Measurements from ENCODE around the gene DCDC1. TPM values are rescaled to one million over a fixed set of nuclear protein-coding genes. Genes with fewer than 3 reads are reported as not detected.

DCDC1 gene
- polyA plus RNA-seq, 2 of the 4 experiments (the other 2 are of a cell fraction): 2.8 to 9.5 TPM

DNA sequence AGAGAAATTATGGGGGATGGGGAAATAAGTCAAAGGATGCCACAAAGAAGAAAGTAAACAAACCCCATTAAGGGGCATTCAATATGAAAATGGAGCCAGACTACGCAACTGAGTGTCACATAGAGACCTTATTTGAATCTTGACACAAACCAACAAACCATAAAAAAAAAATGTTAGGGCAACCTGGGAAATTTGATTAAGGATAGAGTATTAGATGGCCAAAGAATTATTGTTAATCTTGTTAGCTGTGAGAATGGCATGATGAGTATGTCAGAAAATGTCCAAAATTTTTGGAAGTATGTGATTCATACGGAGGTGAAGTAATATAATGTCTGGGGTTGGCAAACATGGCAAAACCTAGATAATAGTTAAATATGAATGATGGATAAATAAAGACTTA, 461.3 kb downstream of the DCDC1 start (continued):
- TF ChIP-seq, protein P1, sequence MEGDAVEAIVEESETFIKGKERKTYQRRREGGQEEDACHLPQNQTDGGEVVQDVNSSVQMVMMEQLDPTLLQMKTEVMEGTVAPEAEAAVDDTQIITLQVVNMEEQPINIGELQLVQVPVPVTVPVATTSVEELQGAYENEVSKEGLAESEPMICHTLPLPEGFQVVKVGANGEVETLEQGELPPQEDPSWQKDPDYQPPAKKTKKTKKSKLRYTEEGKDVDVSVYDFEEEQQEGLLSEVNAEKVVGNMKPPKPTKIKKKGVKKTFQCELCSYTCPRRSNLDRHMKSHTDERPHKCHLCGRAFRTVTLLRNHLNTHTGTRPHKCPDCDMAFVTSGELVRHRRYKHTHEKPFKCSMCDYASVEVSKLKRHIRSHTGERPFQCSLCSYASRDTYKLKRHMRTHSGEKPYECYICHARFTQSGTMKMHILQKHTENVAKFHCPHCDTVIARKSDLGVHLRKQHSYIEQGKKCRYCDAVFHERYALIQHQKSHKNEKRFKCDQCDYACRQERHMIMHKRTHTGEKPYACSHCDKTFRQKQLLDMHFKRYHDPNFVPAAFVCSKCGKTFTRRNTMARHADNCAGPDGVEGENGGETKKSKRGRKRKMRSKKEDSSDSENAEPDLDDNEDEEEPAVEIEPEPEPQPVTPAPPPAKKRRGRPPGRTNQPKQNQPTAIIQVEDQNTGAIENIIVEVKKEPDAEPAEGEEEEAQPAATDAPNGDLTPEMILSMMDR (IDR thresholded peaks at IDR 0.05): no peak
- TF ChIP-seq SMC3 (IDR thresholded peaks at IDR 0.05) (no peak), RAD21 (conservative IDR thresholded peaks at IDR 0.05 in 1 of 2, IDR thresholded peaks at IDR 0.05 in 1 of 2) (no peak), EP300 (IDR thresholded peaks at IDR 0.05) (no peak)

DNA sequence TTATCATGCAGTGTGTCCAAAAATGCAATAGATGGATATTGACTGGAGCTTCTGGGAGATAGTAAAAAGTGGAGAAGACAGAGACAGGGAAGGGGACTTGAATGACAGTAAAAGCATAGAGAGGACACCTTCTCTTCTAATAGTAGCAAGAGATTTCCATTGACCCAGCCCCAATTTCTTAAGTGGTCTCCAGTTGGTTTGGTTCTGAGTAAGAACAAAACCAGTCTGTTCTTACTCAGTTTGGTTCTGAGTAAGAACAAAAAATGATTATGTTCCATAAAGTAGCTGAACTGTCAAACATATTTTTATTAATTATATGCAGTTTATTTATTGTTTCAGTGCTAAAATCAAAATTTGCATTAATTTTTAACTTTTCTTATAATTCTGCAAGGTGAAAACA, 466.6 kb downstream of the DCDC1 start:
- Histone ChIP-seq H3K4me3 (no peak overlapping the region), H3K4me1 (no peaks in the 10 kb centered on the region), H3K27ac (no peak overlapping the region), H3K9me3 (no peaks in the 10 kb centered on the region), H3K4me2 (no peak overlapping the region)
- DNase-seq (ENCODE audit: low read depth in 1 of 2, low spot score in 1 of 2): no peak
- TF ChIP-seq RARB (CRISPR knock-in tag; IDR thresholded peaks at IDR 0.05) (no peak), CBX2 (IDR thresholded peaks at IDR 0.05; ENCODE audit: borderline replicate concordance, low read depth) (no peak), KDM1A (IDR thresholded peaks at IDR 0.05; ENCODE audit: low read depth) (no peak), NFE2L2 (conservative IDR thresholded peaks at IDR 0.05; ENCODE audit: low read length) (no peak), ZNF302 (CRISPR knock-in tag; IDR thresholded peaks at IDR 0.05) (no peak), RFX5 (IDR thresholded peaks at IDR 0.05) (no peak)
- ChIA-PET CTCF (no interaction called here), POLR2A (no interaction called here)
- ATAC-seq: no peak
- FAIRE-seq: no peak

- DNase-seq (ENCODE audit: low read depth in 1 of 2, low spot score in 1 of 2) (no peak), FAIRE-seq (no peak), ATAC-seq (no peak)
- ChIA-PET POLR2A (no interaction called here), CTCF (no interaction called here)
- no peak for TF ChIP-seq HOXB5 (CRISPR knock-in tag; IDR thresholded peaks at IDR 0.05)
- TF ChIP-seq POLR2A (IDR thresholded peaks at IDR 0.05; ENCODE audit: low read length): no peak
- no peak for TF ChIP-seq NPAS2 (CRISPR knock-in tag; IDR thresholded peaks at IDR 0.05; ENCODE audit: borderline replicate concordance)
- no peak for TF ChIP-seq JUNB (IDR thresholded peaks at IDR 0.05)
- no peak for TF ChIP-seq CEBPB (IDR thresholded peaks at IDR 0.05)
- TF ChIP-seq MAFK (IDR thresholded peaks at IDR 0.05; ENCODE audit: partially characterized antibody): no peak
- no peak for TF ChIP-seq PHF8 (IDR thresholded peaks at IDR 0.05; ENCODE audit: borderline replicate concordance, low read depth)
- no peak for TF ChIP-seq ZFP36 (IDR thresholded peaks at IDR 0.05; ENCODE audit: borderline replicate concordance, partially characterized antibody)
- TF ChIP-seq, protein P2, sequence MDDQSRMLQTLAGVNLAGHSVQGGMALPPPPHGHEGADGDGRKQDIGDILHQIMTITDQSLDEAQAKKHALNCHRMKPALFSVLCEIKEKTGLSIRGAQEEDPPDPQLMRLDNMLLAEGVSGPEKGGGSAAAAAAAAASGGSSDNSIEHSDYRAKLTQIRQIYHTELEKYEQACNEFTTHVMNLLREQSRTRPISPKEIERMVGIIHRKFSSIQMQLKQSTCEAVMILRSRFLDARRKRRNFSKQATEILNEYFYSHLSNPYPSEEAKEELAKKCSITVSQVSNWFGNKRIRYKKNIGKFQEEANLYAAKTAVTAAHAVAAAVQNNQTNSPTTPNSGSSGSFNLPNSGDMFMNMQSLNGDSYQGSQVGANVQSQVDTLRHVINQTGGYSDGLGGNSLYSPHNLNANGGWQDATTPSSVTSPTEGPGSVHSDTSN (IDR thresholded peaks at IDR 0.05): no peak
- TF ChIP-seq, protein P3, sequence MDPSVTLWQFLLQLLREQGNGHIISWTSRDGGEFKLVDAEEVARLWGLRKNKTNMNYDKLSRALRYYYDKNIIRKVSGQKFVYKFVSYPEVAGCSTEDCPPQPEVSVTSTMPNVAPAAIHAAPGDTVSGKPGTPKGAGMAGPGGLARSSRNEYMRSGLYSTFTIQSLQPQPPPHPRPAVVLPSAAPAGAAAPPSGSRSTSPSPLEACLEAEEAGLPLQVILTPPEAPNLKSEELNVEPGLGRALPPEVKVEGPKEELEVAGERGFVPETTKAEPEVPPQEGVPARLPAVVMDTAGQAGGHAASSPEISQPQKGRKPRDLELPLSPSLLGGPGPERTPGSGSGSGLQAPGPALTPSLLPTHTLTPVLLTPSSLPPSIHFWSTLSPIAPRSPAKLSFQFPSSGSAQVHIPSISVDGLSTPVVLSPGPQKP (IDR thresholded peaks at IDR 0.05; ENCODE audit: low read depth, low read length): no peak
- no peak for TF ChIP-seq CBX2 (IDR thresholded peaks at IDR 0.05; ENCODE audit: borderline replicate concordance, low read depth)
- TF ChIP-seq, protein P4, sequence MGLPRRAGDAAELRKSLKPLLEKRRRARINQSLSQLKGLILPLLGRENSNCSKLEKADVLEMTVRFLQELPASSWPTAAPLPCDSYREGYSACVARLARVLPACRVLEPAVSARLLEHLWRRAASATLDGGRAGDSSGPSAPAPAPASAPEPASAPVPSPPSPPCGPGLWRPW (IDR thresholded peaks at IDR 0.05): no peak
- Histone ChIP-seq H3K27ac (no peak overlapping the region), H3K4me3 (no peak overlapping the region), H3K4me2 (no peak overlapping the region), H3K9me3 (no peaks in the 10 kb centered on the region), H3K4me1 (no peaks in the 10 kb centered on the region)
- 50% methylated on average over 2 of the region's 2 CpGs for WGBS (ENCODE audit: missing lambda C conversion rate)
These were observed 474.5 kb downstream of the DCDC1 start for GRCh38 chr11:30895046-30895445.

Measured in A549 (cell line).